ENCODE measurements around the gene WNT3A. TPM values are rescaled to one million over a fixed set of nuclear protein-coding genes. Genes with fewer than 3 reads are reported as not detected.

Gene WNT3A
- total and polyA plus RNA-seq, 2 of the 4 experiments (the other 2 are of a cell fraction), result not detected

DNA sequence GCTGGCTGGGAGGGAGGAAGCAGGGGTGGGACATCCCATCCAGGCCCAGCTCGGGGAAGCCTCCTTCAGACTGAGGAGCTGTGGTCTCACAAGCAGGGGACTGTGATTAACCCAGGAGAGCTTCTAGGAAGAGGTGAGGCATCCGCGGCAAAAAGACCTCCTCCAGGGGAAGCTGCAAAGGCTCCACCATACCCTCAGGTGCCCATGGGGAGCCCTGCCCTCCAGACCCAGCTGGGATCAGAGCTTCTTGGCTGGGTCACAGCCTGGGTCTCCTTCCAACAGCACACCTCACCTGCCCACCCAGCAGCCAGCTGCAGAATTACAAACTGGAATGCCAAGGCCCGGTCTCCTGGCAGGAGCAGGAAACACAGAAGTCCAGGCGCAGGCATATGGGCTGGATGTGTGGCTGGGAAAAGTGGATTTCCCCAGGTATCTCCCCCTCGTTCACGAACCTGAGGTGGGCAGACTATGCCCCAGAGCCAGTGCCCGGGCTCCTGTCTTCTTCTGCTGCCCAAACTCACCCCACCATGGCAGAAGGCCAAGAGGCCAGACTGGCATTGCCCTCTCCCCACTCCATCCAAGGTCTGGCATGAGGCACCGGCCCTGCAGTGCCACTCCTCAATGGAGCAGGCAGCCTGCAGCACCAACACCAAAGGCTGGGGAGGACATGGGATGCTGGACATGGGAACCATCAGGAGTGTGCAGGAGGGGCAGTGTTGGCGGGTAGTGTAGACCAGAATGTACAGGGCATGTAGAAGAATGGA is 60.3 kb downstream of the WNT3A start:
- in situ Hi-C loops (cut with MboI; ENCODE audit: low sequenced_read_pairs) (no loop called here), dilution Hi-C loops (cut with HindIII; ENCODE audit: low sequenced_read_pairs, unreplicated experiment) (no loop called here), intact Hi-C loops (cut with micrococcal nuclease) (no loop called here)
- H3K36me3 ChIP-seq (ENCODE audit: control insufficient read depth, insufficient read depth, low read length), result no peaks in the 10 kb centered on the region
- no peak overlapping the region for H2AFZ ChIP-seq (replicated peaks; ENCODE audit: low read length, poor library complexity)
- WGBS, 2 experiments (ENCODE audit: extremely low coverage in 2 of 2, insufficient read length in 1 of 2), result no CpG with 5 or more reads among the region's 10 CpGs
- no peak overlapping the region for H3K4ac ChIP-seq (ENCODE audit: low read depth, low read length)
- H3K9ac ChIP-seq (ENCODE audit: low read depth, low read length), result no peak overlapping the region
- H3K4me1 ChIP-seq (ENCODE audit: control insufficient read depth, insufficient read depth, low read length), result no peaks in the 10 kb centered on the region
- no peaks in the 10 kb centered on the region for H3K9me1 ChIP-seq (ENCODE audit: insufficient read depth, low read length)
- H3K56ac ChIP-seq (ENCODE audit: extremely low read depth, insufficient read depth, low read length), result no peak overlapping the region
- H3K27ac ChIP-seq (ENCODE audit: insufficient read depth, low read length), result no peak overlapping the region
- no peak for ATAC-seq (ENCODE audit: low read depth)
- H4K5ac ChIP-seq (ENCODE audit: low read depth, low read length), result no peak overlapping the region
- H4K20me1 ChIP-seq (ENCODE audit: insufficient read depth, low read length), result no peaks in the 10 kb centered on the region
- no peak overlapping the region for H2BK20ac ChIP-seq (ENCODE audit: low read depth, low read length)
- TF ChIP-seq ELK1 (IDR thresholded peaks at IDR 0.05; ENCODE audit: borderline replicate concordance, low read depth, low read length) (no peak), MAZ (IDR thresholded peaks at IDR 0.05; ENCODE audit: borderline replicate concordance, low read depth, low read length) (no peak), MAFK (IDR thresholded peaks at IDR 0.05; ENCODE audit: low read depth, low read length) (no peak), CHD1 (IDR thresholded peaks at IDR 0.05; ENCODE audit: low read depth, low read length) (no peak), CEBPB (IDR thresholded peaks at IDR 0.05; ENCODE audit: low read depth, low read length) (no peak), RCOR1 (IDR thresholded peaks at IDR 0.05; ENCODE audit: insufficient replicate concordance, low read length) (no peak), USF2 (IDR thresholded peaks at IDR 0.05; ENCODE audit: low read depth, low read length) (no peak), POLR2A (IDR thresholded peaks at IDR 0.05; ENCODE audit: low read depth, low read length) (no peak), BHLHE40 (IDR thresholded peaks at IDR 0.05; ENCODE audit: low read depth, low read length) (no peak), RFX5 (IDR thresholded peaks at IDR 0.05; ENCODE audit: low read depth, low read length) (no peak), SMC3 (IDR thresholded peaks at IDR 0.05; ENCODE audit: low read depth, low read length) (no peak), NFE2L2 (IDR thresholded peaks at IDR 0.05; ENCODE audit: low read depth, low read length) (no peak), MXI1 (IDR thresholded peaks at IDR 0.05; ENCODE audit: borderline replicate concordance, low read depth, low read length) (no peak)
- TF ChIP-seq, protein P1, sequence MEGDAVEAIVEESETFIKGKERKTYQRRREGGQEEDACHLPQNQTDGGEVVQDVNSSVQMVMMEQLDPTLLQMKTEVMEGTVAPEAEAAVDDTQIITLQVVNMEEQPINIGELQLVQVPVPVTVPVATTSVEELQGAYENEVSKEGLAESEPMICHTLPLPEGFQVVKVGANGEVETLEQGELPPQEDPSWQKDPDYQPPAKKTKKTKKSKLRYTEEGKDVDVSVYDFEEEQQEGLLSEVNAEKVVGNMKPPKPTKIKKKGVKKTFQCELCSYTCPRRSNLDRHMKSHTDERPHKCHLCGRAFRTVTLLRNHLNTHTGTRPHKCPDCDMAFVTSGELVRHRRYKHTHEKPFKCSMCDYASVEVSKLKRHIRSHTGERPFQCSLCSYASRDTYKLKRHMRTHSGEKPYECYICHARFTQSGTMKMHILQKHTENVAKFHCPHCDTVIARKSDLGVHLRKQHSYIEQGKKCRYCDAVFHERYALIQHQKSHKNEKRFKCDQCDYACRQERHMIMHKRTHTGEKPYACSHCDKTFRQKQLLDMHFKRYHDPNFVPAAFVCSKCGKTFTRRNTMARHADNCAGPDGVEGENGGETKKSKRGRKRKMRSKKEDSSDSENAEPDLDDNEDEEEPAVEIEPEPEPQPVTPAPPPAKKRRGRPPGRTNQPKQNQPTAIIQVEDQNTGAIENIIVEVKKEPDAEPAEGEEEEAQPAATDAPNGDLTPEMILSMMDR (conservative IDR thresholded peaks at IDR 0.05; ENCODE audit: low read depth, low read length), result no peak
- ChIA-PET CTCF (no interaction called here), POLR2A (ENCODE audit: unreplicated experiment) (no interaction called here)
- no peak overlapping the region for H2AK5ac ChIP-seq (ENCODE audit: low read depth, low read length)
- no peak overlapping the region for H2BK120ac ChIP-seq (ENCODE audit: low read depth, low read length)
- no peak overlapping the region for H4K8ac ChIP-seq (ENCODE audit: low read depth in 2 of 2, low read length in 2 of 2)
- H2AK9ac ChIP-seq (replicated peaks; ENCODE audit: low read depth, low read length, poor library complexity), result no peak overlapping the region
- H3K9me3 ChIP-seq (ENCODE audit: control insufficient read depth, insufficient read depth, low read length), result no peaks in the 10 kb centered on the region
- H3K79me1 ChIP-seq (ENCODE audit: low read depth in 1 of 2, low read length in 2 of 2), result no peaks in the 10 kb centered on the region
- DNase-seq, result no peak
- no peak overlapping the region for H3K4me2 ChIP-seq (ENCODE audit: low read depth, low read length)
- H3K27me3 ChIP-seq (ENCODE audit: control insufficient read depth, insufficient read depth, low read length), result peaks cover 42% of the 10 kb centered on the region
- BruUV-seq (replicated peaks), result no TSS peak
- no peak overlapping the region for H2BK5ac ChIP-seq (ENCODE audit: low read depth, low read length, poor library complexity, severe bottlenecking)
- H4K91ac ChIP-seq (ENCODE audit: insufficient read depth, low read depth, low read length), result no peak overlapping the region
- no peak overlapping the region for H2BK15ac ChIP-seq (ENCODE audit: low read depth, low read length)
- no peak overlapping the region for H3K14ac ChIP-seq (replicated peaks; ENCODE audit: low read depth, low read length)
- H3K23ac ChIP-seq (ENCODE audit: low read depth, low read length), result no peak overlapping the region
- no peak overlapping the region for H3K4me3 ChIP-seq (ENCODE audit: insufficient read depth, low read depth, low read length)
- H3K18ac ChIP-seq (ENCODE audit: low read depth, low read length), result no peak overlapping the region
